ENCODE data around the gene EXOC3L1. TPM values are rescaled to one million over a fixed set of nuclear protein-coding genes. Genes with fewer than 3 reads are reported as not detected.

EXOC3L1 gene
- total and polyA plus RNA-seq, 2 of the 4 experiments (the other 2 are of a cell fraction) = not detected

DNA sequence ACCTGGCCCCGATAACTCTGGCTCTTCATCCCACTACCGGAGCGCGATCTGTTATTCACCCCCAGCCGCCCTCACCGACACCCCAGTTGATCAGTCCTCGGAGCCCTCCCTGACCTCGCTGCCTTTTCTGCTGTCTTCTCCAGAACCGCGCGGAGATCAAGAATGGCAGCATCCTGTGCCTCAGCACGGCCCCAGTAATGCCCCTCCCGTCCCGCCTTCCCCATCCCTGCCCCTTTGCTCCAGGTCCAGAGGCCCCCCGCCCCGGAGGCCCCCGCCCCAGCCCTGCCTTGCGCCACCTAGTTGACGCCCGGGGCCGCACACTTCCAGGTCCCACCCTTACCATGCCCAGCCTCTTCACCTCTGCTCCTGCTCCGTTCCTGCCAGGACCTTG lies 9.9 kb upstream of the EXOC3L1 start:
- H4K5ac ChIP-seq (ENCODE audit: low read depth, low read length) = no peak overlapping the region
- no peak for DNase-seq
- no peak overlapping the region for H3K23ac ChIP-seq (ENCODE audit: low read depth, low read length)
- no peak overlapping the region for H2BK5ac ChIP-seq (ENCODE audit: low read depth, low read length, poor library complexity, severe bottlenecking)
- in situ Hi-C loops (cut with MboI; ENCODE audit: low sequenced_read_pairs) = no loop called here
- POLR2A ChIA-PET (ENCODE audit: unreplicated experiment) = no interaction called here
- no peaks in the 10 kb centered on the region for H3K27me3 ChIP-seq (ENCODE audit: control insufficient read depth, insufficient read depth, low read length)
- no peak overlapping the region for H4K8ac ChIP-seq (ENCODE audit: low read depth in 2 of 2, low read length in 2 of 2)
- H2AFZ ChIP-seq (replicated peaks; ENCODE audit: low read length, poor library complexity) = no peak overlapping the region
- no peak overlapping the region for H2BK120ac ChIP-seq (ENCODE audit: low read depth, low read length)
- H3K56ac ChIP-seq (ENCODE audit: extremely low read depth, insufficient read depth, low read length) = no peak overlapping the region
- CTCF ChIA-PET = no interaction called here
- no peak overlapping the region for H3K27ac ChIP-seq (ENCODE audit: insufficient read depth, low read length)
- H3K4me2 ChIP-seq (ENCODE audit: low read depth, low read length) = no peak overlapping the region
- no peak overlapping the region for H3K18ac ChIP-seq (ENCODE audit: low read depth, low read length)
- no peak overlapping the region for H4K91ac ChIP-seq (ENCODE audit: insufficient read depth, low read depth, low read length)
- H3K36me3 ChIP-seq (ENCODE audit: control insufficient read depth, insufficient read depth, low read length) = peaks cover 65% of the 10 kb centered on the region
- no peak overlapping the region for H3K4me3 ChIP-seq (ENCODE audit: insufficient read depth, low read depth, low read length)
- no peak overlapping the region for H2BK20ac ChIP-seq (ENCODE audit: low read depth, low read length)
- H3K4me1 ChIP-seq (ENCODE audit: control insufficient read depth, insufficient read depth, low read length) = no peaks in the 10 kb centered on the region
- no peak for ATAC-seq (ENCODE audit: low read depth)
- H2BK15ac ChIP-seq (ENCODE audit: low read depth, low read length) = no peak overlapping the region
- H2AK5ac ChIP-seq (ENCODE audit: low read depth, low read length) = no peak overlapping the region
- no peak for TF ChIP-seq BHLHE40 (IDR thresholded peaks at IDR 0.05; ENCODE audit: low read depth, low read length)
- H4K20me1 ChIP-seq (ENCODE audit: insufficient read depth, low read length) = peaks cover 13% of the 10 kb centered on the region; the same call in 1 of the 2 replicates
- H3K9ac ChIP-seq (ENCODE audit: low read depth, low read length) = no peak overlapping the region
- no peak overlapping the region for H3K14ac ChIP-seq (replicated peaks; ENCODE audit: low read depth, low read length)
- H3K9me3 ChIP-seq (ENCODE audit: control insufficient read depth, insufficient read depth, low read length) = no peaks in the 10 kb centered on the region
- H3K4ac ChIP-seq (ENCODE audit: low read depth, low read length) = no peak overlapping the region
- 83% methylated on average over 11 of the region's 22 CpGs; no CpG with 5 or more reads in 1 of the 2 experiments for WGBS, 2 experiments (ENCODE audit: extremely low coverage in 2 of 2, insufficient read length in 1 of 2)
- peak overlapping the region; percentile 72 for H2AK9ac ChIP-seq (replicated peaks; ENCODE audit: low read depth, low read length, poor library complexity)
- H3K79me1 ChIP-seq (ENCODE audit: low read depth in 1 of 2, low read length in 2 of 2) = peaks cover 3 to 21% of the 10 kb centered on the region in 2 experiments; a peak in 3 of 4 replicates
- BruUV-seq (replicated peaks) = no TSS peak
- dilution Hi-C loops (cut with HindIII; ENCODE audit: low sequenced_read_pairs, unreplicated experiment) = no loop called here
- H3K9me1 ChIP-seq (ENCODE audit: insufficient read depth, low read length) = no peaks in the 10 kb centered on the region
- intact Hi-C loops (cut with micrococcal nuclease) = no loop called here
